HEK293 (cell line): Measurements from ENCODE around the gene PARD6B.

Experiments used
- BCL11A ChIP-seq: fragments of 450-650 bp; formaldehyde crosslinking; IDR thresholded peaks from 2 replicates; pipeline ENCODE4 v1.5.1; 2016; ENCODE audit warnings: low read depth, missing biosample characterization, missing genetic modification characterization
- GLIS1 ChIP-seq: fragments of 450-650 bp; formaldehyde crosslinking; IDR thresholded peaks from 2 replicates; pipeline ENCODE4 v1.5.1; 2016; ENCODE audit warnings: missing biosample characterization, missing genetic modification characterization
- GLIS2 ChIP-seq: fragments of 450-650 bp; formaldehyde crosslinking; IDR thresholded peaks from 2 replicates; pipeline ENCODE4 v1.5.1; 2016; ENCODE audit warnings: missing biosample characterization, missing genetic modification characterization
- KLF7 ChIP-seq: fragments of 450-650 bp; formaldehyde crosslinking; IDR thresholded peaks from 2 replicates; pipeline ENCODE4 v1.5.1; 2016; ENCODE audit warnings: missing biosample characterization, missing genetic modification characterization, borderline replicate concordance
- WT1 ChIP-seq: fragments of 450-650 bp; formaldehyde crosslinking; IDR thresholded peaks from 2 replicates; pipeline ENCODE4 v1.5.1; 2016; ENCODE audit warnings: missing biosample characterization, missing genetic modification characterization
- ZBTB17 ChIP-seq: fragments of 450-650 bp; formaldehyde crosslinking; IDR thresholded peaks from 2 replicates; pipeline ENCODE4 v1.5.1; 2016; ENCODE audit warnings: missing biosample characterization, missing genetic modification characterization
- ZBTB48 ChIP-seq: fragments of 450-650 bp; formaldehyde crosslinking; IDR thresholded peaks from 2 replicates; pipeline ENCODE4 v1.5.1; 2016; ENCODE audit warnings: missing biosample characterization, missing genetic modification characterization
- ZEB2 ChIP-seq: fragments of 450-650 bp; formaldehyde crosslinking; IDR thresholded peaks from 2 replicates; pipeline ENCODE4 v1.5.1; 2016; ENCODE audit warnings: missing biosample characterization, missing genetic modification characterization
- ZFHX2 ChIP-seq: fragments of 450-650 bp; formaldehyde crosslinking; conservative IDR thresholded peaks from 2 replicates; pipeline ENCODE4 v1.5.1; 2016; ENCODE audit warnings: missing biosample characterization, missing genetic modification characterization
- ZNF202 ChIP-seq: fragments of 450-650 bp; formaldehyde crosslinking; IDR thresholded peaks from 2 replicates; pipeline ENCODE4 v1.5.1; 2016; ENCODE audit warnings: missing biosample characterization, missing genetic modification characterization, borderline replicate concordance
- ZNF302 ChIP-seq: fragments of 450-650 bp; formaldehyde crosslinking; IDR thresholded peaks from 2 replicates; pipeline ENCODE4 v1.5.1; 2016; ENCODE audit warnings: missing biosample characterization, missing genetic modification characterization, low read depth
- ZNF48 ChIP-seq: fragments of 450-650 bp; formaldehyde crosslinking; IDR thresholded peaks from 2 replicates; pipeline ENCODE4 v1.5.1; 2016; ENCODE audit warnings: missing biosample characterization, missing genetic modification characterization
- ZNF560 ChIP-seq: fragments of 450-650 bp; formaldehyde crosslinking; IDR thresholded peaks from 2 replicates; pipeline ENCODE4 v1.5.1; 2017; ENCODE audit warnings: missing biosample characterization, missing genetic modification characterization, borderline replicate concordance
- ZNF561 ChIP-seq: fragments of 450-650 bp; IDR thresholded peaks from 2 replicates; pipeline ENCODE4 v1.5.1; 2018; ENCODE audit warnings: missing biosample characterization, missing genetic modification characterization, borderline replicate concordance
- ZNF596 ChIP-seq: fragments of 450-650 bp; IDR thresholded peaks from 2 replicates; pipeline ENCODE4 v1.5.0; 2018; ENCODE audit warnings: missing biosample characterization, mild to moderate bottlenecking, missing genetic modification characterization, moderate library complexity
- ZNF600 ChIP-seq: fragments of 450-650 bp; formaldehyde crosslinking; IDR thresholded peaks from 2 replicates; pipeline ENCODE4 v1.5.1; 2016; ENCODE audit warnings: missing biosample characterization, missing genetic modification characterization
- ZNF610 ChIP-seq: fragments of 450-650 bp; formaldehyde crosslinking; IDR thresholded peaks from 2 replicates; pipeline ENCODE4 v1.5.1; 2016; ENCODE audit warnings: missing biosample characterization, missing genetic modification characterization, borderline replicate concordance
- ZNF654 ChIP-seq: fragments of 450-650 bp; formaldehyde crosslinking; IDR thresholded peaks from 2 replicates; pipeline ENCODE4 v1.5.1; 2016; ENCODE audit warnings: low read depth, missing biosample characterization, missing genetic modification characterization
- ZNF658 ChIP-seq: fragments of 450-650 bp; formaldehyde crosslinking; IDR thresholded peaks from 2 replicates; pipeline ENCODE4; 2016; ENCODE audit warnings: missing biosample characterization, missing genetic modification characterization
- ZNF837 ChIP-seq: fragments of 450-650 bp; formaldehyde crosslinking; IDR thresholded peaks from 2 replicates; pipeline ENCODE4 v1.5.1; 2016; ENCODE audit warnings: missing biosample characterization, missing genetic modification characterization
- ZSCAN30 ChIP-seq: fragments of 450-650 bp; IDR thresholded peaks from 2 replicates; pipeline ENCODE4 v1.5.1; 2018; ENCODE audit warnings: missing biosample characterization, mild to moderate bottlenecking, missing genetic modification characterization, moderate library complexity
- TF ChIP-seq, protein P1 (sequence below): fragments of 450-650 bp; formaldehyde crosslinking; IDR thresholded peaks from 2 replicates; pipeline ENCODE4 v1.5.1; 2016; ENCODE audit warnings: missing biosample characterization, missing genetic modification characterization
- TF ChIP-seq, protein P2 (sequence below): fragments of 450-650 bp; formaldehyde crosslinking; IDR thresholded peaks from 2 replicates; pipeline ENCODE4 v1.5.1; 2016; ENCODE audit warnings: missing biosample characterization, missing genetic modification characterization
- TF ChIP-seq, protein P3 (sequence below): fragments of 450-650 bp; formaldehyde crosslinking; IDR thresholded peaks from 2 replicates; pipeline ENCODE4 v1.5.1; 2016; ENCODE audit warnings: missing biosample characterization, missing genetic modification characterization, low read depth
- TF ChIP-seq, protein P4 (sequence below): fragments of 450-650 bp; formaldehyde crosslinking; IDR thresholded peaks from 2 replicates; pipeline ENCODE4 v1.5.1; 2017; ENCODE audit warnings: missing biosample characterization, missing genetic modification characterization

PARD6B gene

DNA sequence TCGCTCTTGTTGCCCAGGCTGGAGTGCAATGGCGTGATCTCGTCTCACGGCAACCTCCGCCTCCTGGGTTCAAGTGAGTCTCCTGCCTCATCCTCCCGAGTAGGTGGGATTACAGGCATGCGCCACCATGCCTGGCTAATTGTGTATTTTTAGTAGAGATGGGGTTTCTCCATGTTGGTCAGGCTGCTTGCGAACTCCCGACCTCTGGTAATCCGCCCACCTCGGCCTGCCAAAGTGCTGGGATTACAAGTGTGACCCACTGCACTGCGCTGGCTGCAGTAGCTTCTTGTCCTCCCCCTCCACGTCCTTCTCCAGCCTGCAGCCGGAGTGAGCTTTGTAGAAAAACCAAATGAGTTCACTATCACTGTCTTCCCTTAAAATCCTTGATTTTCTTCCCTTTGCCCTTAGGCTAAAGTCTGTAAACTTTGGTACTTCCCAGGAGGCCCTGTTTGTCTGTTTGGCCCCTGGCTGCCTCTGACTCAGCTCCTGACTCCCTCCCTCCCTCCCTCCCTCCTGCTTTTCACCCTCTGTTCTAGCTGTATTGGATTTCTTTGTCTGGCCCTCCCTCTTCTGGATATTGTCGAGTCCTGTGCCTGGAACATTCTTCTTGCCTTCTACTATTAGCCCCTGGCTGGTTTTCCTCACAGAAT lies 12.9 kb downstream of the PARD6B start (continued):
- TF ChIP-seq, protein P1, sequence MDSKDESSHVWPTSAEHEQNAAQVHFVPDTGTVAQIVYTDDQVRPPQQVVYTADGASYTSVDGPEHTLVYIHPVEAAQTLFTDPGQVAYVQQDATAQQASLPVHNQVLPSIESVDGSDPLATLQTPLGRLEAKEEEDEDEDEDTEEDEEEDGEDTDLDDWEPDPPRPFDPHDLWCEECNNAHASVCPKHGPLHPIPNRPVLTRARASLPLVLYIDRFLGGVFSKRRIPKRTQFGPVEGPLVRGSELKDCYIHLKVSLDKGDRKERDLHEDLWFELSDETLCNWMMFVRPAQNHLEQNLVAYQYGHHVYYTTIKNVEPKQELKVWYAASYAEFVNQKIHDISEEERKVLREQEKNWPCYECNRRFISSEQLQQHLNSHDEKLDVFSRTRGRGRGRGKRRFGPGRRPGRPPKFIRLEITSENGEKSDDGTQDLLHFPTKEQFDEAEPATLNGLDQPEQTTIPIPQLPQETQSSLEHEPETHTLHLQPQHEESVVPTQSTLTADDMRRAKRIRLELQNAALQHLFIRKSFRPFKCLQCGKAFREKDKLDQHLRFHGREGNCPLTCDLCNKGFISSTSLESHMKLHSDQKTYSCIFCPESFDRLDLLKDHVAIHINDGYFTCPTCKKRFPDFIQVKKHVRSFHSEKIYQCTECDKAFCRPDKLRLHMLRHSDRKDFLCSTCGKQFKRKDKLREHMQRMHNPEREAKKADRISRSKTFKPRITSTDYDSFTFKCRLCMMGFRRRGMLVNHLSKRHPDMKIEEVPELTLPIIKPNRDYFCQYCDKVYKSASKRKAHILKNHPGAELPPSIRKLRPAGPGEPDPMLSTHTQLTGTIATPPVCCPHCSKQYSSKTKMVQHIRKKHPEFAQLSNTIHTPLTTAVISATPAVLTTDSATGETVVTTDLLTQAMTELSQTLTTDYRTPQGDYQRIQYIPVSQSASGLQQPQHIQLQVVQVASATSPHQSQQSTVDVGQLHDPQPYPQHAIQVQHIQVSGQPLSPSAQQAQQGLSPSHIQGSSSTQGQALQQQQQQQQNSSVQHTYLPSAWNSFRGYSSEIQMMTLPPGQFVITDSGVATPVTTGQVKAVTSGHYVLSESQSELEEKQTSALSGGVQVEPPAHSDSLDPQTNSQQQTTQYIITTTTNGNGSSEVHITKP (tag by site-specific recombination) = peak; percentile 86
- TF ChIP-seq ZBTB17 (tag by site-specific recombination) (peak; percentile 49), ZNF610 (tag by site-specific recombination) (no peak), WT1 (tag by site-specific recombination) (peak; percentile 66; the same call in 1 of the 2 replicates), ZNF202 (tag by site-specific recombination) (no peak), ZNF561 (0 out of 2 replicates have a peak, but pooled peaks have one; percentile 49), ZNF560 (tag by site-specific recombination) (no peak), BCL11A (tag by site-specific recombination) (0 out of 2 replicates have a peak, but pooled peaks have one; percentile 26), ZNF837 (no peak), KLF7 (tag by site-specific recombination) (no peak), ZNF596 (tag by site-specific recombination) (no peak), ZFHX2 (peak; percentile 66), ZNF654 (tag by site-specific recombination) (peak; percentile 73), GLIS2 (tag by site-specific recombination) (peak; percentile 28), ZNF600 (peak; percentile 62), ZSCAN30 (0 out of 2 replicates have a peak, but pooled peaks have one; percentile 27), ZNF302 (tag by site-specific recombination) (no peak), ZNF48 (tag by site-specific recombination) (no peak), ZBTB48 (tag by site-specific recombination) (peak; percentile 62; the same call in 1 of the 2 replicates), ZEB2 (tag by site-specific recombination) (0 out of 2 replicates have a peak, but pooled peaks have one; percentile 50), ZNF658 (no peak), GLIS1 (tag by site-specific recombination) (peak; percentile 72)
- TF ChIP-seq, protein P2, sequence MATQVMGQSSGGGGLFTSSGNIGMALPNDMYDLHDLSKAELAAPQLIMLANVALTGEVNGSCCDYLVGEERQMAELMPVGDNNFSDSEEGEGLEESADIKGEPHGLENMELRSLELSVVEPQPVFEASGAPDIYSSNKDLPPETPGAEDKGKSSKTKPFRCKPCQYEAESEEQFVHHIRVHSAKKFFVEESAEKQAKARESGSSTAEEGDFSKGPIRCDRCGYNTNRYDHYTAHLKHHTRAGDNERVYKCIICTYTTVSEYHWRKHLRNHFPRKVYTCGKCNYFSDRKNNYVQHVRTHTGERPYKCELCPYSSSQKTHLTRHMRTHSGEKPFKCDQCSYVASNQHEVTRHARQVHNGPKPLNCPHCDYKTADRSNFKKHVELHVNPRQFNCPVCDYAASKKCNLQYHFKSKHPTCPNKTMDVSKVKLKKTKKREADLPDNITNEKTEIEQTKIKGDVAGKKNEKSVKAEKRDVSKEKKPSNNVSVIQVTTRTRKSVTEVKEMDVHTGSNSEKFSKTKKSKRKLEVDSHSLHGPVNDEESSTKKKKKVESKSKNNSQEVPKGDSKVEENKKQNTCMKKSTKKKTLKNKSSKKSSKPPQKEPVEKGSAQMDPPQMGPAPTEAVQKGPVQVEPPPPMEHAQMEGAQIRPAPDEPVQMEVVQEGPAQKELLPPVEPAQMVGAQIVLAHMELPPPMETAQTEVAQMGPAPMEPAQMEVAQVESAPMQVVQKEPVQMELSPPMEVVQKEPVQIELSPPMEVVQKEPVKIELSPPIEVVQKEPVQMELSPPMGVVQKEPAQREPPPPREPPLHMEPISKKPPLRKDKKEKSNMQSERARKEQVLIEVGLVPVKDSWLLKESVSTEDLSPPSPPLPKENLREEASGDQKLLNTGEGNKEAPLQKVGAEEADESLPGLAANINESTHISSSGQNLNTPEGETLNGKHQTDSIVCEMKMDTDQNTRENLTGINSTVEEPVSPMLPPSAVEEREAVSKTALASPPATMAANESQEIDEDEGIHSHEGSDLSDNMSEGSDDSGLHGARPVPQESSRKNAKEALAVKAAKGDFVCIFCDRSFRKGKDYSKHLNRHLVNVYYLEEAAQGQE (tag by site-specific recombination) = 0 out of 2 replicates have a peak, but pooled peaks have one; percentile 18
- TF ChIP-seq, protein P3, sequence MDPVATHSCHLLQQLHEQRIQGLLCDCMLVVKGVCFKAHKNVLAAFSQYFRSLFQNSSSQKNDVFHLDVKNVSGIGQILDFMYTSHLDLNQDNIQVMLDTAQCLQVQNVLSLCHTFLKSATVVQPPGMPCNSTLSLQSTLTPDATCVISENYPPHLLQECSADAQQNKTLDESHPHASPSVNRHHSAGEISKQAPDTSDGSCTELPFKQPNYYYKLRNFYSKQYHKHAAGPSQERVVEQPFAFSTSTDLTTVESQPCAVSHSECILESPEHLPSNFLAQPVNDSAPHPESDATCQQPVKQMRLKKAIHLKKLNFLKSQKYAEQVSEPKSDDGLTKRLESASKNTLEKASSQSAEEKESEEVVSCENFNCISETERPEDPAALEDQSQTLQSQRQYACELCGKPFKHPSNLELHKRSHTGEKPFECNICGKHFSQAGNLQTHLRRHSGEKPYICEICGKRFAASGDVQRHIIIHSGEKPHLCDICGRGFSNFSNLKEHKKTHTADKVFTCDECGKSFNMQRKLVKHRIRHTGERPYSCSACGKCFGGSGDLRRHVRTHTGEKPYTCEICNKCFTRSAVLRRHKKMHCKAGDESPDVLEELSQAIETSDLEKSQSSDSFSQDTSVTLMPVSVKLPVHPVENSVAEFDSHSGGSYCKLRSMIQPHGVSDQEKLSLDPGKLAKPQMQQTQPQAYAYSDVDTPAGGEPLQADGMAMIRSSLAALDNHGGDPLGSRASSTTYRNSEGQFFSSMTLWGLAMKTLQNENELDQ (tag by site-specific recombination) = no peak
- TF ChIP-seq, protein P4, sequence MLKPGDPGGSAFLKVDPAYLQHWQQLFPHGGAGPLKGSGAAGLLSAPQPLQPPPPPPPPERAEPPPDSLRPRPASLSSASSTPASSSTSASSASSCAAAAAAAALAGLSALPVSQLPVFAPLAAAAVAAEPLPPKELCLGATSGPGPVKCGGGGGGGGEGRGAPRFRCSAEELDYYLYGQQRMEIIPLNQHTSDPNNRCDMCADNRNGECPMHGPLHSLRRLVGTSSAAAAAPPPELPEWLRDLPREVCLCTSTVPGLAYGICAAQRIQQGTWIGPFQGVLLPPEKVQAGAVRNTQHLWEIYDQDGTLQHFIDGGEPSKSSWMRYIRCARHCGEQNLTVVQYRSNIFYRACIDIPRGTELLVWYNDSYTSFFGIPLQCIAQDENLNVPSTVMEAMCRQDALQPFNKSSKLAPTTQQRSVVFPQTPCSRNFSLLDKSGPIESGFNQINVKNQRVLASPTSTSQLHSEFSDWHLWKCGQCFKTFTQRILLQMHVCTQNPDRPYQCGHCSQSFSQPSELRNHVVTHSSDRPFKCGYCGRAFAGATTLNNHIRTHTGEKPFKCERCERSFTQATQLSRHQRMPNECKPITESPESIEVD = peak; percentile 74
